ENCODE results near the gene CECR2.

GRCh38 chr22:17587629-17588028, 218.4 kb downstream of the CECR2 start:
- TF ChIP-seq CTCF (IDR thresholded peaks at IDR 0.05) = no peak
- no peak for TF ChIP-seq POLR2A (IDR thresholded peaks at IDR 0.05)
- no peak for TF ChIP-seq POLR2AphosphoS5 (IDR thresholded peaks at IDR 0.05)

Measured in breast epithelium (tissue), 3 donors.